Suprapubic skin (tissue), 4 donors: ENCODE measurements around the gene NTM.

Experiments used
- CTCF ChIP-seq, 2 donors: fragments of 200-600 bp in 1 of 2; fragments of 450-650 bp in 1 of 2; sonication (generic) in 1 of 2; IDR thresholded peaks; one replicate each; pipeline ENCODE4 v1.5.1; 2016 to 2019; ENCODE audit warnings: antibody characterized with exemption in 2 of 2, mild to moderate bottlenecking in 1 of 2, moderate library complexity in 1 of 2
- EP300 ChIP-seq: sonication (generic); formaldehyde crosslinking; IDR thresholded peaks from one replicate; pipeline ENCODE4 v1.6.1; 2017; ENCODE audit warnings: antibody characterized with exemption
- POLR2AphosphoS5 ChIP-seq, 3 donors: sonication (generic); formaldehyde crosslinking; IDR thresholded peaks; one replicate each; pipeline ENCODE4 v1.6.1; 2017; ENCODE audit warnings: antibody characterized with exemption in 3 of 3

- TF ChIP-seq CTCF (IDR thresholded peaks at IDR 0.05), result no peak
- no peak for TF ChIP-seq POLR2AphosphoS5 (IDR thresholded peaks at IDR 0.05)
- no peak for TF ChIP-seq EP300
Measured at GRCh38 chr11:131819865-131820264, 449.4 kb downstream of the NTM start.
